ENCODE results near the gene TMCO4.

DNA sequence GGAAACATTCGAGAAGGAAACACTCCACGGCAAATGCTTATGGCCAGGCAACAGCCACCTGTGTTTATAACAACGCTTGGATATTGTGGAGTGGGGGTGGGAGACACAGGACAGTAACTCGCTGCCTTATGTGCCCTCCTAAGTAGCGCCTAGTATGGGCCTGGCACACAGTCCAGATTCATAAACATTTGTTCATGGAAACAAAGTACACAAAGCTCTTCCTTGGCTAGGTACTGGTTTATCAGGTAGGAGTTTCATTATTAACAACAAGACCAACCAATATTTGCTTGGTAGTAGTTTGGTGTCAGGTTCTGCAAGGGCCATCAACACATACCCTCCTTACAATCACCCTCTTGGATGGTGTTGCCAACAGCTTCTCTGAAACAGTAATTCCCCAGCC, 23.4 kb downstream of the TMCO4 start:
- TF ChIP-seq, protein P1, sequence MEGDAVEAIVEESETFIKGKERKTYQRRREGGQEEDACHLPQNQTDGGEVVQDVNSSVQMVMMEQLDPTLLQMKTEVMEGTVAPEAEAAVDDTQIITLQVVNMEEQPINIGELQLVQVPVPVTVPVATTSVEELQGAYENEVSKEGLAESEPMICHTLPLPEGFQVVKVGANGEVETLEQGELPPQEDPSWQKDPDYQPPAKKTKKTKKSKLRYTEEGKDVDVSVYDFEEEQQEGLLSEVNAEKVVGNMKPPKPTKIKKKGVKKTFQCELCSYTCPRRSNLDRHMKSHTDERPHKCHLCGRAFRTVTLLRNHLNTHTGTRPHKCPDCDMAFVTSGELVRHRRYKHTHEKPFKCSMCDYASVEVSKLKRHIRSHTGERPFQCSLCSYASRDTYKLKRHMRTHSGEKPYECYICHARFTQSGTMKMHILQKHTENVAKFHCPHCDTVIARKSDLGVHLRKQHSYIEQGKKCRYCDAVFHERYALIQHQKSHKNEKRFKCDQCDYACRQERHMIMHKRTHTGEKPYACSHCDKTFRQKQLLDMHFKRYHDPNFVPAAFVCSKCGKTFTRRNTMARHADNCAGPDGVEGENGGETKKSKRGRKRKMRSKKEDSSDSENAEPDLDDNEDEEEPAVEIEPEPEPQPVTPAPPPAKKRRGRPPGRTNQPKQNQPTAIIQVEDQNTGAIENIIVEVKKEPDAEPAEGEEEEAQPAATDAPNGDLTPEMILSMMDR (IDR thresholded peaks at IDR 0.05; ENCODE audit: low read length) = no peak
- TF ChIP-seq EZH2 (IDR thresholded peaks at IDR 0.05; ENCODE audit: borderline replicate concordance, low read length) = no peak
